Subcutaneous abdominal adipose tissue (tissue), 5 donors: ENCODE results near the gene PACRG.
"Not testable (repeated sequence)": the region's sequence is repeated elsewhere in the genome, so short reads cannot be mapped to it uniquely, and the experiment has no call there.

Experiments
- H3K27ac ChIP-seq: one replicate; pipeline ENCODE4 v1.7.0; 2013; ENCODE audit warnings: low read depth, mild to moderate bottlenecking, inconsistent platforms, low read length, moderate library complexity
- H3K27me3 ChIP-seq, 5 donors: one replicate each; pipeline ENCODE4 v1.7.0; 2013; ENCODE audit warnings: low read length in 5 of 5, inconsistent platforms in 1 of 5; ENCODE audit not compliant: control insufficient read depth in 5 of 5, insufficient read depth in 4 of 5
- H3K36me3 ChIP-seq, 5 donors: one replicate each; pipeline ENCODE4 v1.7.0; 2013; ENCODE audit warnings: low read length in 5 of 5; ENCODE audit not compliant: control insufficient read depth in 5 of 5, insufficient read depth in 5 of 5
- H3K4me1 ChIP-seq, 5 donors: one replicate each; pipeline ENCODE4 v1.7.0; 2013; ENCODE audit warnings: low read length in 5 of 5, mild to moderate bottlenecking in 3 of 5, moderate library complexity in 1 of 5; ENCODE audit not compliant: control insufficient read depth in 5 of 5, insufficient read depth in 5 of 5
- H3K4me3 ChIP-seq, 5 donors: one replicate each; pipeline ENCODE4 v1.7.0; 2013; ENCODE audit warnings: low read length in 5 of 5, low read depth in 1 of 5
- H3K9ac ChIP-seq, 5 donors: one replicate each; pipeline ENCODE4 v1.7.0; 2013; ENCODE audit warnings: low read length in 5 of 5, mild to moderate bottlenecking in 4 of 5, moderate library complexity in 3 of 5
- H3K9me3 ChIP-seq, 5 donors: one replicate each; pipeline ENCODE4 v1.7.0; 2013; ENCODE audit warnings: low read length in 5 of 5; ENCODE audit not compliant: control insufficient read depth in 5 of 5
- donor health status: healthy.
- donor health status: healthy.
- donor health status: healthy.
- donor health status: healthy.
- donor health status: healthy.

Gene PACRG

DNA sequence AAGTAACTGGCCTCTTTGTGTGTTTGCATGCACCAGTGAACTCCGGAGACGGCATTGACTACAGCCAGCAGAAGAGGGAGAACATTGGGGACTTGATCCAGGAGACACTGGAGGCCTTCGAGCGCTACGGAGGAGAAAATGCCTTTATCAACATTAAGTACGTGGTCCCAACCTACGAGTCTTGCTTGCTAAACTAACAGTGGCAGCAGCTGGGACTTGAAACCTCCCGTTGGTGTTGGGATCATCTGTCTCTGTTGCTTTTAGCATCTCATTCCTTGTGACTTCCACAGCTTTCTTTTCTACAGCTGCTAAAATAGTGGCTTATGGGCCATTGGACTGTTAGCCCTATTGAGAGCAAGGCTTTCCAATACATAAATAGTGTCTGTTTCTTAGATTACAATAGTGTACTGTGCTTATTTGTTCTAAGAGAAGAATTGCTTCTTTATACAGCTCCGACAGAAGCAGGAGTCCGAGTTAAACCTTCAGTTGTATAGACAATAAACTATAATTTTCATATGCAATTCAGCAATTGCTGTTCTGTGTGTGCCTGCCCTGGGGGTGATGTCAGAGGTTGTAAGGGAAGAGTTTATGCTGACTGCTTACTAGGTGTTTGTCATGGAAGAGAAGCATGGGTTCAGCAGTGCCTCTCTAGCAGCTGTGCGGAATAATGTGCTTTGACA is 587.2 kb downstream of the PACRG start:
- Histone ChIP-seq H3K27me3 (no peaks in the 10 kb centered on the region), H3K4me1 (peaks cover 0 to 25% (median 1%) of the 10 kb centered on the region in 5 donors), H3K36me3 (no peaks in the 10 kb centered on the region), H3K27ac (no peak overlapping the region), H3K9ac (no peak overlapping the region), H3K4me3 (no peak overlapping the region), H3K9me3 (no peaks in the 10 kb centered on the region)

DNA sequence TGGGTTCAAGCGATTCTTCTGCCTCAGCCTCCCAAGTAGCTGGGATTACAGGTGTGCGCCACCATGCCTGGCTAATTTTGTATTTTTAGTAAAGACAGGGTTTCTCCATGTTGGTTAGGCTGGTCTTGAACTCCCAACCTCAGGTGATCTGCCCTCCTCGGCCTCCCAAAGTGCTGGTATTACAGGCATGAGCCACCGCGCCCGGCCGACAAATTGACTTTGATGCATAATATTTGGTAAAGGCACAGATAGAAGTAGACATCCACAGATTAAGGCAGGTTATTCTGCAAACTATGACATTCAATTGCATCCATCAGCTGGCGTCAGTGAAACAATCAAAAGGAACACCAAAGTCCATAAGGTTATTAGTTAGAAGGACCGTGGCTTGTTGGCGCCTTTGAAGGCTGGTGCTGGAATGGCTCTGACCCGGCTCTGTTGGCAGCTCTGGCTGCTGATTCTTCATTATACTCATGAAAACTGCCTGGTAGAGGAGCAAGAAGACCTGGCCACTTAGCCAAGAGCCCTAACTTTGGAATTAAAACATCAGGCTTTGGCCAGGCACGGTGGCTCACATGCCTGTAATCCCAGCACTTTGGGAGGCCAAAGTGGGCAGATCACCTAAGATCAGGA is 589.2 kb downstream of the PACRG start:
- not testable (repeated sequence) for H3K36me3 ChIP-seq, H3K9me3 ChIP-seq, H3K4me3 ChIP-seq, H3K27ac ChIP-seq, H3K9ac ChIP-seq, H3K27me3 ChIP-seq
- peaks cover 5 to 40% (median 22%) of the 10 kb centered on the region in 5 donors for H3K4me1 ChIP-seq

DNA sequence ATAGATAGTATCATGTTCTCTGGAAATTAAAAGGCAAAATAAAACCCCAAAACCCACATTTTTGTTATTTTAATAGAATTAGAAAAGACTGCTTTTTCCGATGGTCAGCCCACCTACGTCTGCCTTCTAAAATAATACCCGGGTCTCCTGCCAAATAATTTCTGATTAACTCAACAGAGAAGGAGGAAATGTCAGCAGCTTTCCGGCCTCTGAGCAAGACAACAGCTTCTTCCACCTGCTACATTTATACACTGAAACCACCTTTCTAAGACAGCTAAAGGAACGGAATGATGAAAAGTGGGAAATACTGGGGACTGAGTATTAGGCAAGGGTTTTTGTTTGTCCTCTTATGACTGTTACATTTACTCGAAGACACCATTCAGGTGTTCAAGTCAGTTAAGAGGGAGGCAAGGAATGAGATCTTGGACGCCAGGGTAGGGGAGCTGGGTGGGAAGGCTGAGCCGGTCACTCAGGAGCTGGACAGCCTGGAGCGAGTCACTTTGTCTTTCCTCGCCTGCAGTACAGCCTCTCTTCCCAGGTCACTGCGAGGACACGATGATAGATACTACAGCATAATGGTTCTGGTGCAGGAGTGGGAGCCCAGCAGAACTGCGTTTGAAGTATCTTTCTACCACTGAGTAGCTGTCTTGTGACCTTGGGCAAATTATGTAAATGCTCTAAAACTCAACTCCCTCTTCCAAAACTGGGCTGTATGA is 590.5 kb downstream of the PACRG start:
- H3K27me3 ChIP-seq, result no peaks in the 10 kb centered on the region
- H3K4me3 ChIP-seq, result peak overlapping the region in 2 of 5 donors; percentile 13
- no peak overlapping the region for H3K27ac ChIP-seq
- H3K9ac ChIP-seq, result no peak overlapping the region
- H3K9me3 ChIP-seq, result no peaks in the 10 kb centered on the region
- H3K4me1 ChIP-seq, result peaks cover 5 to 47% (median 28%) of the 10 kb centered on the region in 5 donors
- H3K36me3 ChIP-seq, result no peaks in the 10 kb centered on the region

DNA sequence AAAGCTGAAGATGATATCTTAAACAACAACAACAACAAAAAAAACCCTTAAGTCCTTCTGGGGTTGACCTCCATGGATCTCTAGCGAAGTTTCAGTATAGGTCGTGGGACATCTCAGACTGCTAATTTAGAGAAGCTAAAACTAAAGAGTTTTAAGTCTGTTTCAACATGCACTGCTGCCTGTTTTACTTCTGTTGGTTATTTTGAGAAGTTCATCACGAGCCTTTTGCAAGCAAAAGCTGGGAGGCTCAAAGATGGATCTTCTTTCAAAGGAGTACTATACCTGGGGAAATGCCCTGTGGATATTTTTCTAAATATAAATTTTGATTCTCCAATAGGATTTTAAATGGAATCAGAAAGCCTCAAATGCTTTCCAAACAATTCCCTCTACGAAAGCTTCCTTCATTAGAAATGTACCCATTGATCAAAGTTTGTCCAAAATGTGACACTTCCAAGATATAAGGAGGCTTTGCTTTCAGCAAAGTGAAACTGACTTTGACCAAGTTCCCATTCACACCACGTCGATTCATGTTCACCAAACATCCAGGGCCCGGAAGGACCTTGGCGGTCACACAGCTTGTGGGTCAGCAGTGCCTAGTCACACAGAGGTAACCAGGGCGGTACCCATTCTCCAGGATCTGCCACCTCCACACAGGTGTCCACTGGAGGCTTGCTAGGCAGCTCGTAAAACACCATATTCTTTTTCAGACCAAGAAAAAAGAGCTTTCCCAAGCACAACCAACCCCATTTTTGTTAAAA is 592.0 kb downstream of the PACRG start:
- peak overlapping the region; percentile 28 for H3K27ac ChIP-seq
- no peaks in the 10 kb centered on the region for H3K36me3 ChIP-seq
- H3K4me3 ChIP-seq, result peak overlapping the region in 3 of 5 donors; percentile 14 to 30 (median 17)
- H3K9ac ChIP-seq, result no peak overlapping the region
- peaks cover 5 to 58% (median 41%) of the 10 kb centered on the region in 5 donors for H3K4me1 ChIP-seq
- no peaks in the 10 kb centered on the region for H3K9me3 ChIP-seq
- no peaks in the 10 kb centered on the region for H3K27me3 ChIP-seq

DNA sequence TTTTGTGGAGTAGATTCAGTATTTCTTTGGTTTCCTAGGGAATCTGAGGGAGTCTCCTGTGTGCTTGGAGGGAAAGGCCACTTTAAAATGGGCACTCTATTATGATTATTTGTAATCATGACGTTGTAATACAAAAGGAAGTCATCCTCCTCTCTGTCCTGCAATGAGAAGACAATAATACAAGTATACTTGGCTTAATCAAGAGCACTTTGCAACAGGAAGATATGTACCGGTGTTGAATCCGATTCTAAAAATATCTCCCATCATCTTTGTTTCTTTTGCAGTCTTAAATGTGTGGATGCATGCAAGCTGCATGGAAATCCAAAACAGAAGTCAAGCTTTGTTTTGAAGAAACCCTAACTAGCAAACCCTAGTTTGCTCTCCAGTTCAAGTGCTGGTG is 592.6 kb downstream of the PACRG start:
- peak overlapping the region; percentile 28 for H3K27ac ChIP-seq

DNA sequence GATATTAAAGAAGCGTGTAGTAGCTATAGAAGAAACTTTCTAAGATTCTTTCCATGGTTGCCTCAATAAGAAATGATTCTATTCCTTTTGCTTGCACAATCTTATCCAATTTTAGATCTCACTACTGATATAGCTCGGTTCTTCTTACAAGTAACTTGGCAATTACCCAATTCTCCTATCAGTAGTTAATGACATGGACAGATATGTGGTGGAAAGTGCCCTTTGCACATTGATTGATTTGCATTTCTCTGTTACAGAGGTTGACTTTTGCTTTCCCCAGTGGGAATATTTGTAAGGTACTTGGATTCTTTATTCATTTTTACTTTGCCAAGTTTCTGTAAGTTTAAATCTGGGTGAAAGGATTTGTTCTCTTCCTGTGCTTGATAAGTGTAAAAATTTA is 593.0 kb downstream of the PACRG start:
- Histone ChIP-seq H3K36me3 (no peaks in the 10 kb centered on the region), H3K4me3 (no peak overlapping the region), H3K9ac (no peak overlapping the region), H3K27ac (peak overlapping the region; percentile 28), H3K9me3 (no peaks in the 10 kb centered on the region), H3K27me3 (no peaks in the 10 kb centered on the region), H3K4me1 (peaks cover 5 to 63% (median 50%) of the 10 kb centered on the region in 5 donors)

More for the DNA sequence above, 592.6 kb downstream of the PACRG start:
- H3K4me3 ChIP-seq, result peak overlapping the region in 3 of 5 donors; percentile 14 to 30 (median 17)
- no peaks in the 10 kb centered on the region for H3K9me3 ChIP-seq
- H3K4me1 ChIP-seq, result peaks cover 5 to 63% (median 47%) of the 10 kb centered on the region in 5 donors
- no peaks in the 10 kb centered on the region for H3K36me3 ChIP-seq
- H3K27me3 ChIP-seq, result no peaks in the 10 kb centered on the region
- H3K9ac ChIP-seq, result no peak overlapping the region

DNA sequence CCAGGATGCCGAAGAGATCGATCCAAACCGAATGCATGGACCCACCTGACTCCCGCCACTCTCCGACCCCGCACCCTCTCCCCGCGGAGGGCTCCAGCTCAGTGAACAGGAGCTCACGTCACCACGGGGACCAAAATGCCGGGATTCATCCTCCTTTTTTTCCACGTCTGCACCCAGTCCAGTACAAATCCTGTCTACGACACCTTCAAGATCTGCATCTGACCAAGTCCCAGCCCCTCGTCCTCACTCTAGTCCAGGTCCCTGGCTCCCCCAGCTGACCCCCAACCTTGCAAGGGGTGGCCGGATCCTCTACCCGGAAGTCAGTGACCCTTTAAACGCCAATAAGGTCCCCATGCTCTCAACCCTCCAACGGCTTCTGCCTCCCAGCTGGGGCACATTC is 593.9 kb downstream of the PACRG start:
- no peak overlapping the region for H3K9ac ChIP-seq
- H3K36me3 ChIP-seq, result no peaks in the 10 kb centered on the region
- H3K4me1 ChIP-seq, result peaks cover 5 to 63% (median 50%) of the 10 kb centered on the region in 5 donors
- H3K27me3 ChIP-seq, result no peaks in the 10 kb centered on the region
- no peaks in the 10 kb centered on the region for H3K9me3 ChIP-seq
- peak overlapping the region; percentile 28 for H3K27ac ChIP-seq
- no peak overlapping the region for H3K4me3 ChIP-seq

DNA sequence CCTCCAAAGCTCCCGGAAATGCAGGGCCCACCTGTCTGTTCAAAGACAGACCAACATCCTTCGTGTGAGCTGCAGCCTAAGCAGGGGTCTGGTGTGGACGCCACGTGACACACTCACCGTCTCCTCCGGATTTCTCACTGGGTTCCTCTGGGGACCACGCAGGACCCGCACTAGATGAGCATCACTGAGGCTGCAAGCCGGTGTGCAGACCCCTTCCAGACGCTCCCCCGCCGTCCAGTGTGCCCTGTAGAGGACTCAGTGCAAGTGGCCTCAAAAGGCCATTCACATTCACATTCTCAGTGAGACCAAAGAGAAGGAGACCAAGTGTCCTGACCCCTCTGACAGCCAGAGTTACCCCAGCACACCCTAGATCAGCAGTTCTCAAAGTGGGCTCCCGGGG is 595.5 kb downstream of the PACRG start:
- Histone ChIP-seq H3K27me3 (no peaks in the 10 kb centered on the region), H3K4me1 (peaks cover 5 to 63% (median 50%) of the 10 kb centered on the region in 5 donors), H3K9me3 (peaks cover 0 to 3% (median 0%) of the 10 kb centered on the region in 5 donors), H3K27ac (peak overlapping the region; percentile 80), H3K4me3 (no peak overlapping the region), H3K9ac (no peak overlapping the region), H3K36me3 (no peaks in the 10 kb centered on the region)

DNA sequence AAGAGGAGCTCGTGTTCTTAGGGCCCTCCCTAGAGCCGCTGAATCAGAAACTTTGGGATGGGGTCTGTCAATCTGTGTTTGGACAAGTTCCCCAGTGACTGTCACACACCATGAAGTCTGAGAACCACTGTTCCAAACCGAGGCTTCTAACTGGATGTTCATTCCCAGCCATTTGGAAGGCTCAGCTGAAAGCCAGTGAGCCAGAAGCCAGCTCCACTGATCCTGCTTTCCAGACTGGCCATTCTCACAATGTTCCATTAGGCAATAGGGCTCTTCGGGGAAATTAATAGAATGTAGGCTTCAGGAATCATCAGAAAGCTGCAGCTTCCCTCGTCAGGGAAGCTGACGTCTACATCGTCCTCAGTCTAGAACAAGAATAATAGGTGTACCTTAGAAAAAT is 595.9 kb downstream of the PACRG start:
- H3K9ac ChIP-seq, result no peak overlapping the region
- peaks cover 5 to 61% (median 50%) of the 10 kb centered on the region in 5 donors for H3K4me1 ChIP-seq

More for the DNA sequence above, 595.9 kb downstream of the PACRG start:
- no peaks in the 10 kb centered on the region for H3K36me3 ChIP-seq
- H3K4me3 ChIP-seq, result no peak overlapping the region
- H3K9me3 ChIP-seq, result peaks cover 0 to 3% (median 0%) of the 10 kb centered on the region in 5 donors
- no peaks in the 10 kb centered on the region for H3K27me3 ChIP-seq
- peak overlapping the region; percentile 80 for H3K27ac ChIP-seq
